ENCODE data around the gene FCF1.

FCF1 gene

GRCh38 chr14:74712499-74713394 lies at the start of gene FCF1, which contains the start of gene AREL1:
Gene FCF1 (plus strand): TSS chr14:74713144. CDS start chr14:74713198, 54 bp downstream.
Gene AREL1 (minus strand): TSS chr14:74713080. CDS start chr14:74685615, 27,465 bp downstream.
- DNase-seq = no peak

DNA sequence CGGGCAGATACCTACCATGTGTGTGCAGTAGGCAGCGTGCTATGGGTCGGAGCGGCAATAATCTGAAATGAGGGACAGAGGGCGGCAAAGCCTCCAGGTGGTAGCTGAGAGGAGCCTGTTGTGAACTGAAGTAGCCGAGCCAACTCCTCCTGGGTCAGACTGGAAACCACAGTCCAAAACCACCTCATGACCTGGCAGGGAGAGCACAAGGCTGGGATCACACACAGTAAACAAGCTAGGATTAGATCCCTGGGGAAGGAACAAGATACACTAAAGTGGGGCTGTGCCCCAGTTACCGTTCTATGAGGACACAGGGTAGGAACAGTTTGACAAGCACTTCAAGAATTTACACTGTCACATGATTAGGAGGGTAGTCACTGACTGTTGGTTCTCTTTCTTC lies 49.1 kb upstream of the FCF1 start:
- no peak for DNase-seq

DNA sequence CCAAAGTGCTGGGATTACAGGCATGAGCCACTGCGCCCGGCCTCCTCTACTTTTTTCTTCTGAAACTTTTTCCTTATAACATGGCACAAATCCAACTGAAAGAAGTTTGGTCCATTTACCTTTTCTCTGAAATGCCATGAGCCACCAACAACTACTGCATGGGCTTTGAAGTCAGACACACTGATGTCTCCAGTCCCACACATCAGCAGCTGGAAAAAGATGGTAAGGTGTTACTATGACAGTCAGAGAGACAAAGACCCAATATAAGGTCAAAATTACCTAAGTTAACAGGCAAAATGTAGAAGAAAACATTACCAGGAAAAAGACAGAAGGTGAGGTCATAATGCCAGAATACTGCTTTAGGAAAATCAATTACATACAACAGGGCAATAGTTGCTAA lies 48.2 kb upstream of the FCF1 start:
- no peak for DNase-seq

GRCh38 chr14:74667758-74668157 lies 45.2 kb upstream of the FCF1 start:
- no peak for DNase-seq

DNA sequence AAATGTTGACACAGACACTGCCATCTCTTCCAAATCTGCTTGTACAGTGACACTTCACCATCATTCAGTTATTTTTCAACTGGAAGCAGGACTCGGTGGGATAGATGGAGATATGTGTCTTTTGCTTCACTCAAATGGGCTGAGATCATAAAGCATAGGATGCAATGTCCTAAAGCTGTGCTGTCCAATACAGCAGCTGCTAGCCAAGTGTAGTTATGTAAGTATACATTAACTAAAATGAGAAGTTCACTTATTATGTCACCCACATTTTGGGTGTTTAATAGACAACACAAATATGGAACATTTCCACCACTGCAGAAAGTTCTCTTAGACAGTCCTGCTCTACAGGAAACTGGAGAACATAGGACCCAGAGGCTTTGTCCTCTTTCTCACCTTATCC lies 43.7 kb upstream of the FCF1 start:
- no peak for DNase-seq

DNA sequence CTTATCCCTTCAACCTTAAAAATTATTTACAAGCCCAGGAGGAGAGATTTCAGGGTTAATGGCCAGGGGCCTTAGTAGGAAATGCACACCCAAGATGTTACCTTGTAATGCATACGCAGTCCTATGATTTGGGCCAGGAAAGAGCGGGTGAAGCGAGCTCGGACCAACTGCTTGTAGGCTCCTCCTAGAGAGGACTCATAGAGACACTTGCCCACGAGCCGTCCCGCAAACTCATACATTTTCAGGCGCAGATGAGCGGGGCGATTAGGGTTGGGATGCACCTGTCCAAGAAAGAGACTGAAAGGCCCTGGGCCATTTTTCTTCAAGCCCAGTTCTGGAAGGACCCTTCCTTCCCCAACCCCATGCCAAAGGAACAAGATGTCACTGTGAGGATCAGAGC lies 43.1 kb upstream of the FCF1 start:
- DNase-seq = no peak

GRCh38 chr14:74670726-74671411 lies 42.1 kb upstream of the FCF1 start:
- DNase-seq = no peak

- no peak for DNase-seq
These were observed 41.2 kb upstream of the FCF1 start for GRCh38 chr14:74671789-74672188.

GRCh38 chr14:74673768-74674167 lies 39.2 kb upstream of the FCF1 start:
- no peak for DNase-seq

DNA sequence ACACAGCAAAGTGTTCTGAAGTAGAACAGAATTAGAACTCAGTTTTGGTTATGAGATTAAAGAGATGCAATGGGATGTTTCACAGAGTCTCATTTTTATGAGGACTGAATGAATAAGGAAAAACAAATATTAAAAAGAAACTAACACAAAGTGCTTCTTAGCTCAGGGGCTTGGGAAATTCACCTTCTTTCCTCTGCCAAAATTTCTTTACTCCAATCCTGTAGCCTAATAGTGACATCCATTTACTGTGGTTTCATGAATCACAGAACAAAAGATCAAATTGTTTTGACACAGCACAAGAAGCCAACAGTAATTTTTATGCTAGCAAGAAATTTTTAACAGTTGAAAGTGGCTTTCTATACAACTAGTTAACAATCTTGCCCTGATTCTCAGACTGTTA lies 37.7 kb upstream of the FCF1 start:
- DNase-seq = no peak

DNA sequence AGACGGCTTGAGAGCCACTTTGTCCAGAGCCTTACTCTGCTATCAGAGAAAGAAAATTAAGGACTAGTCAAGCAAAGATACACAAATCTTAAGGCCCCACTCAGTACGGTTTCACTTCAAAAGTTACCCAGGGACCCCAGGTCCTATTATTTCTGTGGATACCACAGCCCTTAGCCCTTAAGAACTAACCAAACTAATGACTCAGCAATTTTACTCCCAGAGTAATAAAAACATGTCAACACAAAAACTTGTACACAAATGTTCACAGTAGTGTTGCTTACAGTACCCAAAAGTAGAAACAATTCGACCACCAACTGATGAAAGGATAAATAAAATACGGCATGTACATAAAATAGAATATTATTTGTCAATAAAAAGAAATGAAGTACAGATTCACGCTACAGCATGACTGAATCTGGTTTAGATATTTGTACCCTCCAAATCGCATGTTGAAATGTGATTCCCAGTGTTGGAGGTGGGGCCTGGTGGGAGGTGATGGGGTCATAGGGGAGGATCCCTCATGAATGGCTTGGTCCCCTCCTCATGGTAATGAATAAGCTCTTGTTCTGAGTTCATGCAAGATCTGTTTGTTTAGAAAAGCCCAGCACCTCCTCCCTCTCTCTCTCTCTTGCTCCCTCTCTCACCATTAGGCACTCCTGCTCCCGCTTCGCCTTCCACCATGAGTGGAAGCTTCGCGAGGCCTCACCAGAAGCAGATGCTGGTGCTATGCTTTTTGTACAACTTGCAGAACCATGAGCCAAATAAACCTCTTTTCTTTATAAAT lies 30.6 kb upstream of the FCF1 start:
- no peak for DNase-seq

DNA sequence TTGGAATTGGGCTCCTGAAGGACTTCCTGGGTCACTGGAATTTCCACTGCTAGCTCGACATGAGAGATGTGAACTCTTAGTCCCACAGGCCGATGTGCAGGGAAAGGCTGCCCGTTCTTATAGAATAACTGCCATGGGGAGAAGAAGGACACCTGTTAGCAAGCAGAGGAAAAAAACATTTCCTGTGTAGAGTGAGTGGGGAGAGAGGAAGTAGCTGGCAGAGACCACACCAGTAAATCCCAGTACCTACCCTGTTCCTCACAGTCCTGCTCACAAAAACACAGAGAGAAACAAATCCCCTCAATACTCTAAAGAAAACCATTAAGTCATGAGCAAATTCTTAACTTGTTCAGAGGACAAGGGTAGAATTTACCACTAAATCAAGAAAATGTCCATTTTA lies 29.5 kb upstream of the FCF1 start:
- no peak for DNase-seq

- DNase-seq = no peak
These were observed 28.5 kb upstream of the FCF1 start for GRCh38 chr14:74684434-74684833.

GRCh38 chr14:74685056-74685455 lies 27.9 kb upstream of the FCF1 start:
- no peak for DNase-seq

DNA sequence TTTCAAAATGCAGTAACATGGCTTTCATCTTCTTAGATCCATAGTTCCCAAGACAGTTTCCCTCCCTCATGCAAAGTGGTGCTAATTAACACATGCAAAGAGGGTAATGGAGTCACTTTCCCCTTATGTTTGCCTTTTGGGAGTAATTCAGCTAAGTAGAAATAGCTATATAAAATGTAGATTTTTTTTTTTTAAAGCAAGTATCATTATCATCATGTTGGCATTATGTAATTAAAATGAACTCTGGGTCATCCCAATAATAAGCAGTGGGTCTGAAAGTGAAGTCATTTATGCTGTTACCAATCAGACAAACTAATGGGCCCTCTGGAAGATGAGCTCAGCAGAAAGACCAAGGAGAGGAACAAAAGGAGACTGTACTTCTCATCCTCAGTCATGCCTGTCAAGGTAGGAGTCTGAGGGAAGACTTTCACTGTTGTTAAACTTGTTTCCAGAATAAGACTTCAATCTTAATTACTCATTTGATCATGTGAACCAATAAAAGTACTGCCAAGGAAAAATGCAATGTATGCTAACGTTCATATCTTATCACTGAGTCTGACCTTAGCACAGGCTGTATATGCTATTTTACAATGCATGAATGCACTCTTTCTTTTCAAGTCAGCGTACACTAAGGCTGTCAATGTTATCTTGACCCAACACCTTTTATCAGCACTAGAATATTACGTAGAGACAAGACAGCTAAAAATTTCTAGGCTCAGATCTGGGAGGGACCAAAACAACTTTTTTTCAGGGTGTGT lies 26.8 kb upstream of the FCF1 start:
- no peak for DNase-seq

DNA sequence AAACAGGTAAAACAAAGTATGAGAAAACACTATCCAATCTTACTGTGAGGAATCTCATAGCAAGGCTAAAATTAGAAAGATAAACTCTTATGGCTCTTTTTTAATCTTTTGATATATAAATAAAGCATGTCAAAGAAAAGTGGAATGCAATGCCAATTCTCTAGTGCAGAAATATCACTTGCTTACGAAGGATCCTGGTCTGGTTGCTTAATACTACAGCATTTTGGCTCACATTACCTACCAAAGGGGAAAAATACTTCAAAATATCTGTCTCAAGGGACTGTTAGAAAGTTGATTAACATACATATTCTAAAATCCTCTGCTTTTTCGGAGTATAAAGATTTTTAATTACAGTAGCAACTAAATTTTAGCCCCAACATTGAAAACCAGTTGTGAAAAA lies 21.5 kb upstream of the FCF1 start:
- DNase-seq = no peak

- DNase-seq = no peak
These were observed 19.8 kb upstream of the FCF1 start for GRCh38 chr14:74693191-74693590.

DNA sequence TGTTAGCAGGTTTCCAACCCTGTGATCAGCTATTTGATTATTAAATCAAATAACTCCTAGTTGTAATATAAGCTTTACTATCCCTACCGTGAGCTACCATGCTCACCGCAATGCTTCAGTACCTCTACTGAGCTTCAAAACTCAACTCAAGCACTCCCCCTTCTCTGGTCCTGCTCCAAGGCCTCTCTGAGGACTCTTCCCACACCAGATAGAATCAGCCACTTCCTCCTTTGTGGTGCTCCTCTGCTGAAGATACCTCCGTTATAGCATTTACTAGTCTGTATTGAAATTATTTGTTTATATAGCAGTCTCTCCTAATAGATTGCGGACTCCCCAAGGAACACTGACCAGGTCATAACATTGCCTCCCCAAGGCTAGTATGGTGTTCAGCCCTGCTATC lies 17.5 kb upstream of the FCF1 start:
- DNase-seq = no peak

DNA sequence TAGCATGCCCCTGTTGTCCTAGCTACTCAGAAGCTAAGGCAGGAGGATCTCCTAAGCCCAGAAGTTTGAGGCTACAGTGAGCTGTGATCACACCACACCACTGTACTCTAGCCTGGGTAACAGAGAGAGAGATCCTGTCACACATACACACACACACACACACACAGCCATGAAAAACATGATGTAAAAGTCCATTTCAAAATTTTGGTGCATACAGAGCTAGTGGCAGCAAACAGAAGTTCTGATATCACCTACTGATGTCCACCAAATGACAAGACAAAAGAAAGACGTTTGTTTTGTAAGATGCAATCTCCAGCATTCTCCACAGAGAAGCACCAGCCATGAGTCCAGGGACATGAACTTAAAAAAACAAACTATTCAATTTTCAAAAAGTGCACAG lies 15.9 kb upstream of the FCF1 start:
- DNase-seq = no peak

GRCh38 chr14:74697543-74697942 lies 15.4 kb upstream of the FCF1 start:
- no peak for DNase-seq

DNA sequence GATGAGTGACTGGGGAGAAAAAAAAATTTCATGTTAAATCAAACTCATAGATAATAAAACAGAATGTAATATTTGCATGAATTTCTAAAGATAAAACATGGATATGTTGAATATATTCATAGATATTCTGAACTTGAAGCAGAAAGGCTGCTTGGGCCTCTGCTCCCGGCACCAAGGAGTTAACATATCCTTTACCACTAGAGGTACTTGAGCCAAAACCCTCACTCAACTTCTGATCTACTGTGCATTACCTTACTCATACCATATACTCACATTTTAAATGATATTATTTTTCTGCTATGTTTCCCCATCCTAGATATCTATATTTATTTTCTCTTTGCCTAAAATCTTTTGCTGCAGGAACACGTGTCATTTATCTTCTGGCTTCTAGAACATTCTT lies 15.0 kb upstream of the FCF1 start:
- DNase-seq = no peak

DNA sequence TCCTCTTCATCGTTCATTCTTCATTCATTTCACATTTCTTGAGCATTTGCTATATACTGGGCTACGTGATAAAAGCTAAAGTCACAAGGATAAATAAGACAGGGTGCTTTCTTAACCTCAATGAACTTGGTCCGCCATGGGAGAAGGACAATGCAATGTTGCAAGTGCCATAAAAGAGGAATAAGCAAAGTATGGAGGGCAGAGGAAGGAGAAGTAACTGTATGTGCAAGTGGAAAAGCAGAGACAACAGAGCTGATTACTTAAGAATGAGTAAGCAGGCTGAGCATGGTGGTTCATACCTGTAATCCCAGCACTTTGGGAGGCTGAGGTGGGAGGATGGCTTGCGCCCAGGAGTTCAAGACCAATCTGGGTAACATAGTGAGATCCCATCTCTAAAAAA lies 14.5 kb upstream of the FCF1 start:
- no peak for DNase-seq

GRCh38 chr14:74702293-74702692 lies 10.7 kb upstream of the FCF1 start:
- no peak for DNase-seq

All from NCI-H1092 (cell line).